22Rv1 (cell line): ENCODE results near the gene ACTN2.

Source experiments
- CTCF ChIP-seq: fragments of 450-650 bp; IDR thresholded peaks from 2 replicates; pipeline ENCODE4 v1.5.1; 2017; ENCODE audit warnings: mild to moderate bottlenecking
- ZFX ChIP-seq: fragments of 450-650 bp; IDR thresholded peaks from 2 replicates; pipeline ENCODE4 v1.6.1; 2017; ENCODE audit warnings: antibody characterized with exemption, borderline replicate concordance

GRCh38 chr1:236639686-236640085 lies 46.6 kb upstream of the ACTN2 start:
- TF ChIP-seq CTCF = no peak
- TF ChIP-seq ZFX = no peak
